ENCODE measurements around the gene NFIX. TPM values are rescaled to one million over a fixed set of nuclear protein-coding genes. Genes with fewer than 3 reads are reported as not detected.
A peak's percentile ranks its signal among the peaks of the same experiment; 100 is the strongest.

NFIX gene
- total RNA-seq, 1 donor from 2014 or later = 5.8 TPM

GRCh38 chr19:13027557-13027956 is 32.3 kb downstream of the NFIX start:
- no peak overlapping the region for H3K4me3 ChIP-seq (ENCODE audit: low read depth, low read length)
- FAIRE-seq (no peak), DNase-seq (ENCODE audit: low read depth) (no peak)
- H3K36me3 ChIP-seq (ENCODE audit: control insufficient read depth, insufficient read depth, low read length) = peaks cover 2% of the 10 kb centered on the region
- no peak for TF ChIP-seq CTCF (IDR thresholded peaks at IDR 0.05; ENCODE audit: insufficient read depth, low read length, severe bottlenecking)
- no peaks in the 10 kb centered on the region for H3K27me3 ChIP-seq (ENCODE audit: control insufficient read depth, insufficient read depth, low read length)

- H3K27me3 ChIP-seq (ENCODE audit: control insufficient read depth, insufficient read depth, low read length) = no peaks in the 10 kb centered on the region
- H3K4me3 ChIP-seq (ENCODE audit: low read depth, low read length) = no peak overlapping the region
- no peak for FAIRE-seq
- peaks cover 2% of the 10 kb centered on the region for H3K36me3 ChIP-seq (ENCODE audit: control insufficient read depth, insufficient read depth, low read length)
- TF ChIP-seq CTCF (IDR thresholded peaks at IDR 0.05; ENCODE audit: insufficient read depth, low read length, severe bottlenecking) = no peak
- no peak for DNase-seq (ENCODE audit: low read depth)
Measured at GRCh38 chr19:13028027-13028426, 32.8 kb downstream of the NFIX start.

- FAIRE-seq (no peak), DNase-seq (ENCODE audit: low read depth) (no peak)
- H3K4me3 ChIP-seq (ENCODE audit: low read depth, low read length) = no peak overlapping the region
- peaks cover 2% of the 10 kb centered on the region for H3K36me3 ChIP-seq (ENCODE audit: control insufficient read depth, insufficient read depth, low read length)
- H3K27me3 ChIP-seq (ENCODE audit: control insufficient read depth, insufficient read depth, low read length) = no peaks in the 10 kb centered on the region
- TF ChIP-seq CTCF (IDR thresholded peaks at IDR 0.05; ENCODE audit: insufficient read depth, low read length, severe bottlenecking) = no peak
Measured at GRCh38 chr19:13029301-13029880, 34.1 kb downstream of the NFIX start.

DNA sequence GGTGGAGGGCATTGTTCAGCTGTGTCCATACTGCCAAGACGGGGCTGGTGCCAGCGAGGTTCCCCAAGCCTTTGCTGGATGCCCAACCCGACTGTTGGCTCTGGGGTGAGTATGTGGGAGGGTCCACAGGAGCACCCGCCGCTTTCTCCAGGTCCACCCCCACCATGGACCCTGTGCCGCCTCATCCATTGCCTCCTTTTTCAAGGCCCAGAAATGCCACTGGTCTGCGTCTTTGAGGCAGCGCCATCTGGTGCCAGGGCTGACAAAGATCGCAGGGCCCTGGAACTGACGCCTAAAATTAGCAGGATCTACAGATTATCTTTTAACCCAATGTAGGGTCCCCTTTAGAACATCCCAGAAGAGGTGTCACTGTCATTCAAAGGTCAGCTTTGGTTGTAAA is 34.6 kb downstream of the NFIX start:
- DNase-seq (ENCODE audit: low read depth) = no peak
- Histone ChIP-seq H3K4me3 (ENCODE audit: low read depth, low read length) (no peak overlapping the region), H3K36me3 (ENCODE audit: control insufficient read depth, insufficient read depth, low read length) (peaks cover 2% of the 10 kb centered on the region), H3K27me3 (ENCODE audit: control insufficient read depth, insufficient read depth, low read length) (no peaks in the 10 kb centered on the region)
- TF ChIP-seq CTCF (IDR thresholded peaks at IDR 0.05; ENCODE audit: insufficient read depth, low read length, severe bottlenecking) = peak; percentile 63
- FAIRE-seq = no peak

- no peak for TF ChIP-seq CTCF (IDR thresholded peaks at IDR 0.05; ENCODE audit: insufficient read depth, low read length, severe bottlenecking)
- FAIRE-seq (no peak), DNase-seq (ENCODE audit: low read depth) (peak; percentile 56)
- H3K36me3 ChIP-seq (ENCODE audit: control insufficient read depth, insufficient read depth, low read length) = peaks cover 2% of the 10 kb centered on the region
- H3K27me3 ChIP-seq (ENCODE audit: control insufficient read depth, insufficient read depth, low read length) = no peaks in the 10 kb centered on the region
- no peak overlapping the region for H3K4me3 ChIP-seq (ENCODE audit: low read depth, low read length)
Measured at GRCh38 chr19:13031917-13032623, 36.8 kb downstream of the NFIX start.

Measured in bronchial epithelial cell (primary cell).